Limb (tissue), 2 donors: ENCODE results near the gene PLXNA1.

ENCODE experiments used
- DNase-seq, 2 donors: peaks; one replicate each; pipeline ENCODE4 v3.0.0-alpha.2; 2016; ENCODE audit errors: extremely low spot score in 2 of 2

The PLXNA1 gene

GRCh38 chr3:127017781-127018180 lies 34.9 kb downstream of the PLXNA1 start:
- DNase-seq = no peak

GRCh38 chr3:127018306-127018828 lies 35.5 kb downstream of the PLXNA1 start:
- DNase-seq = no peak

- no peak for DNase-seq
Observed at GRCh38 chr3:127019449-127019848, 36.5 kb downstream of the PLXNA1 start.

GRCh38 chr3:127020543-127020942 lies 37.6 kb downstream of the PLXNA1 start:
- no peak for DNase-seq

GRCh38 chr3:127022849-127023248 lies 39.9 kb downstream of the PLXNA1 start:
- DNase-seq = no peak

GRCh38 chr3:127025456-127025855 lies 42.5 kb downstream of the PLXNA1 start:
- DNase-seq = no peak

GRCh38 chr3:127026036-127026435 lies 43.1 kb downstream of the PLXNA1 start:
- DNase-seq = no peak

- DNase-seq = no peak
Observed at GRCh38 chr3:127026661-127027060, 43.7 kb downstream of the PLXNA1 start.

GRCh38 chr3:127027061-127027735 lies 44.3 kb downstream of the PLXNA1 start:
- DNase-seq = no peak

GRCh38 chr3:127027811-127028548 lies 45.1 kb downstream of the PLXNA1 start:
- no peak for DNase-seq

GRCh38 chr3:127028781-127029657 lies 46.1 kb downstream of the PLXNA1 start:
- no peak for DNase-seq

GRCh38 chr3:127029658-127030507 lies 47.0 kb downstream of the PLXNA1 start:
- no peak for DNase-seq

GRCh38 chr3:127030508-127031412 lies 47.8 kb downstream of the PLXNA1 start:
- DNase-seq = no peak

- DNase-seq = no peak
Observed at GRCh38 chr3:127031413-127031810, 48.5 kb downstream of the PLXNA1 start.

- no peak for DNase-seq
Observed at GRCh38 chr3:127031845-127032244, 48.9 kb downstream of the PLXNA1 start.

GRCh38 chr3:127032296-127032990 lies 49.5 kb downstream of the PLXNA1 start:
- no peak for DNase-seq
